GM18505 (cell line): ENCODE data around the gene TGFA.

Experiments
- ATAC-seq: cut with Tn5 transposase; IDR thresholded peaks from one replicate; pipeline ENCODE4 v1.9.1; 2021; ENCODE audit not compliant: unreplicated experiment
- POLR2A ChIP-seq: IDR thresholded peaks from 4 replicates; pipeline ENCODE4 v1.6.1; 2011; ENCODE audit warnings: borderline replicate concordance; ENCODE audit not compliant: insufficient read depth, insufficient read length; ENCODE audit errors: extremely low read depth

TGFA gene

DNA sequence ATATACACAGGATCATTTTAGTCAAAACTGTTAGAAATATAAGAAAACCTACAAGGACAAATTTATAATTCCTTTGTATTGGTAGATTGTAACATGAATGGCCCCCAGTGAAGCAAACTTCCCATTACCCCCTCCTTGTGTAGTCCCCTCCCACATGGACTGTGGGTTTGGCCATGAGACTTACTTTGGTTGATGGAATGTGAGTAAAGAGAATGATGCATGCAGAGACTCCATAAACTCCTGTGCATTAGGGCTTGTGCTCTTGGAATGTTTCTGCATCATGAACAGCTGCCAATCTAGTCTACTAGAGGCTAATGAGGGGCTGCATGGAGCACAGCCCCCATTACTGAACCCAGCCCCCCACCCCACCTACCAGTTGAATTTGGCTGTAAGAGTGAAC lies 8.3 kb upstream of the TGFA start:
- TF ChIP-seq POLR2A: no peak
- ATAC-seq: no peak

DNA sequence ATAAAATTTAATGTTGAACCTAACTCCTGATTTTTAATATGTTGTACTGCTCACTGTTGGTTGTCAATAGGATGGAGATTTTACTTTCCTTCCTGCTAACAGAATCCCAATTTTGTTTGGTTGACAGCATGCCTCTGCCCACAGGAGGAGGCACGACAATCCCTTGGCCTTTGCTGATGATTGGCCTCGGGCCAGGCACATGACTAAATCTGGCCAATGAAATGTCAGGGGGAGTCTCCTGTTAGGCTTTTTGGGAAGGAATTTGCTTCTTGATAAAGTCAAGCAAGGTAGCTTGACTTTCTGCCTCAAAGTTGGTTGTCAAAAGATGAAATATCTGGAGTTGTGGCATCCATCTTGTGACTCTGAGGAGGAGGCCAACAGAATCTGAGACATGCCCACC lies 6.8 kb upstream of the TGFA start:
- no peak for TF ChIP-seq POLR2A
- ATAC-seq: no peak

DNA sequence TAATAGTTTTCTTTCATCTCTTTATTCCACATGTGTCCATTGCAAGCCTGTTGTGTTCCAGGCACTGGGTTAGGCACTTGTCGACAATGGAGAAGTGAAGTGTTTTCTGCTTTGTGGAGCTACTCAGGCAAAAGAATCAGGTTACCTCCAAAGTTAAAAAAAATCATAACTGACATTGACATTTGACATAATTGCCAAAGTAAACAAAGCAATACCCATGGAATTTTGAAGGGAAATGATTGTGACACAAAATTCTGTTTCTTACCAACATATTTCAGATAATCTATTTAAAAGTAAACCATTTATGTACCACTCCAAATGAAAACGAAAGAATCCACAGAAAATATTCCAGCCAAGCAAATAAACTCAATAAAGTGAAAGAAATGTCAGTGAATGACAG lies 6.4 kb upstream of the TGFA start:
- no peak for ATAC-seq
- no peak for TF ChIP-seq POLR2A

GRCh38 chr2:70558195-70558808 lies 4.7 kb upstream of the TGFA start:
- TF ChIP-seq POLR2A: no peak
- ATAC-seq: no peak

GRCh38 chr2:70557171-70557838 lies 3.7 kb upstream of the TGFA start:
- ATAC-seq: no peak
- no peak for TF ChIP-seq POLR2A

GRCh38 chr2:70556608-70557007 lies 3.0 kb upstream of the TGFA start:
- TF ChIP-seq POLR2A: no peak
- ATAC-seq: no peak

DNA sequence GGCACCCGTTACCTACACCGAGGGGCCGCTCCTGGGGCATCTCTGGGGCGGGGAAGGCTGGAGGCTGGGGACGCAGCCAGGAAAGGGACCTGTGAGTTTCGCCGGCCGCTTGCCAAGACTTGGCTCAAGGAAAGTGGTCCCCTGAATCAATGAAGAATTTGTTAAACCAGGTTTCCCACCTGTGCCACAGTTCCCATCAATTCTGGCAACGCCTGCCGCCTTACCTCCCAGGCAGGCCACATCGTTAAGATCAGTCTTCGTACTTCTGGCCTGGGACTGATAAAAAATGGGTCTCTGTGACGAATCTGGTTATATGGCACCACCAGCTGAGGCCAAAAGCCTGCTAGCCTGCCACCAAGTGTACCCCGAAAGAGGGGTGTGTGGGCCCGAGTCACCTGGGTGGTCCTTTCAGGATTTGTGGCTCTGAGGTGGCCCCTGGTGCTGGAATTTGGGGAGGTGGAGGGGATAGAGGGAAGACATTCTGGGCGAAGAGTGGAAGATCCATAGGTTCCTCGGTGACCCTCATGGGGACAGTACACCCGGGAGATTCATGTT lies 789 bp upstream of the TGFA start:
- no peak for TF ChIP-seq POLR2A
- ATAC-seq: no peak

DNA sequence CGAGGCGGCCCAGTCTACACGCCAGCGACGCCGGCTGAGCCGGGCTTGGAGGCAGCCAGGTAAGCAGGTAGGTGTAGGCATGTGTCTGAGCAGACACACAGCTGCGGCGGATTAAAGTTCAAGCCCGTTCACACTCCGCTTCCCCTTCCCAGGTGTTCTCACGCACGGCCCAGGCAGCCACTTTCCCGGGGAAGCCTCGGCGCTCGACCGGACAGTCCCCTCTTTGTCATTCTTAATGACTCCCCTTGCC lies 367 bp downstream of the TGFA start:
- peak; percentile 15 for ATAC-seq
- TF ChIP-seq POLR2A: no peak

DNA sequence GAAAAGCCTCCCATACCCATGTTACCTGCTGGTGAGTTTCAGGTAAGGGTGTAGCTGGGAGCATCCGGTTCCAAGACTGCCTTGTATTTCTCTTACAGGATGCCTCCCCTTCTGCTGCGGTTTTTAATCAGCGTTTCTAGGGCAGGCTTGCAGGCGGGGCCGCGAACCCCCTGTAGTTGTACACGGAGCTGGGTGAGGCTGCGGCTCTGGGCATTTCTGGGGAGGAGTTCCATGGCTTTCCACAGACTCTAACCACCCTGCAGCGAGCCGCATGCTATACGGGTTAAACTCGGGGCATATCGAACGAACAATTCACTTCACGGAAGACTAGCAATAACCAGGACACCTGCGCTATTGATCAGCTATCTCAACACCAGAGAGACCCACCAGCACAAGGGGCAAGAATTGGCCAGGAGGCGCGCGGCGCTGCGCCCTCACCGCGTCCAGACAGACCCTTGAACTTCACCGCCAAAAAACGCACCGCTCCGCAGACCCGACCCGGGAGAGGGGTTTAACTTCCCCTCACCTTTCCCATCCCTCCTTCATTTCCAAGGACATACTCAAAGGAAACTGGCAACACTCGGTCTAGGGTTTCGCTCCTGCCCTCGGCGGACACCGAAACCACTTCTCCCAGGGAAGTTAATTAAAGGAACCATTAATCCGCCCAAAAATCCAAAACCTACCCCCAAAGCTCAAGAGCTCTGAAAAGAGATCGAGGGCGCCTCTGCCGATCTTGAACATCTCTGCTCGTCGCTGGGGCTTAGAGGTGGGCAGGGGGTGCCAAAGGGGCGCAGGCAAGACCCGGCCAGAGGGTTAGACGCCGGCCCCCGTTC lies 909 bp downstream of the TGFA start:
- no peak for TF ChIP-seq POLR2A
- no peak for ATAC-seq

DNA sequence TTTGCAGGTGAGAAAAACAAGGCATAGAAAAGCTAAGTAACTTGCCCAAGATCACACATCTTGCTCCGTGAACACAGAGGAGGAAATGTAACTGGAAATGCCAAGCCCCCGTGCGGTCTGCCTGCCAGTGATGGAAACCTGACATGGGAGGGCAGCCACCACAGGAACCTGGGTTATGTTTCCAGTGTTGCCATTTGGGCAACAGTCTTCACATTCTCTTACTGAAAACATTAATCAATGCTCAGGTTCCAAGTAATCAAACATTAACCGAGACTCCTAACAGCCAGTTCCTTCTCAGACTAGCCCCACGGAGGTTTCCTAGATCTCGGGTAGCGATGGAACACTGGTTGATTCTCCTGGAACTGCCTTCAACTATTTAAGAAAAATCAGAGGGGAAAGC lies 2.5 kb downstream of the TGFA start:
- no peak for TF ChIP-seq POLR2A
- ATAC-seq: no peak

DNA sequence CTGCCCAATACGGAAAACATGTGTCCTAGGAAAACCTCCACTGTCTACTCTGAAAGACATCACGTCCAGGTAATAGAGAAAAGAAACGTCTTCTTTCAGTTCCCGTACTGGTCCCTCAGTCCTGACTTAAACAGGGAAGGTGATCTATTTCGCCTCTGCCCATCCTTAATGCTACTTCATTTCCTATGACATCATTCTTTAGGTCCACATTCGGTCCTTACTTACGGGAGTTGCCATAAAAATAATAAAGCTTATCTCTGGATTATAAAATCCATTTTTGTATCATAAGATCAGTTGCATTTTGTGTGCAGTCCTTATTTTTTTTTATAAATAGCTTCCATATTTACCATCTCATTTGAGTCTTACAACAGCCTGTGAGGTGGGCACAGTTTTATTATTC lies 3.7 kb downstream of the TGFA start:
- ATAC-seq: no peak
- TF ChIP-seq POLR2A: no peak

DNA sequence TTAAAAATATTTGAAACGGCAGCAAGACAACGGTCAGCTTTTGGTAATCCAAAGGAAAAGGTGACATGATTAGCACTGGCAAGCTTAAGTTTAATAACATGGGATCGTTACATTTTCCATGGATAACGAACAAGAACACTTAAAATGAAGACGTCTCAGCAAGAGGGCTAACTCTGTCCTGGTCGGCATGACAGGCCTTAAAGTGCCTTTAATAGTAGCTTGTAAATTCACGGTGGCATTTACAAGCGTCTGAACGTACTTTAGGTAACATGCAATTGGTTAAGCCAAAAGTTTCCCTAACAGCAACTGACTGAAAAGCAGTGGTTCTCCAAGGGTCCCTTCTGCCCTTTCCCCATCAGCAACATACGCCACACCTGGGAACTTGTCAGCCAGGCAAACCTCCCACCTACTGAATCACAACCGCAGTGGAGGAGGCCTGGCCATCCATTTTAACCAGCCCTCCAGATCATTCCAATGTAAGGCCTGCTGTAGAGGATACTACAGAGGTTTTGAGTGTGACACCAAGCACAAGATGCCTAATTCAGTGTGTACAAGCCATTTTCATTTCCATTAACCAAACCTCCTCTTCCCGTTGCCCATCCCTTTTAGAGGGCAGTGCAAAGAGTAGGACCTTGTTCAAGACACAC lies 4.4 kb downstream of the TGFA start:
- no peak for TF ChIP-seq POLR2A
- ATAC-seq: no peak

GRCh38 chr2:70548233-70548632 lies 5.4 kb downstream of the TGFA start:
- no peak for ATAC-seq
- no peak for TF ChIP-seq POLR2A
